PFSK-1 (cell line): ENCODE results near the gene IGFLR1.

Experiments
- POLR2AphosphoS5 ChIP-seq: IDR thresholded peaks from 2 replicates; pipeline ENCODE4 v1.6.1; 2012; ENCODE audit warnings: low read depth, mild to moderate bottlenecking, control low read depth, low read length, moderate library complexity
- TAF1 ChIP-seq: IDR thresholded peaks from 2 replicates; pipeline ENCODE4 v1.6.1; 2012; ENCODE audit warnings: low read length, control low read depth, borderline replicate concordance; ENCODE audit not compliant: insufficient read depth
- TF ChIP-seq, protein P1 (sequence below), 2 experiments: IDR thresholded peaks; 2 replicates each; pipeline versions ENCODE4 v1.6.1 to v1.8.0; 2011 to 2012; ENCODE audit warnings: low read depth in 2 of 2, low read length in 2 of 2, control low read depth in 1 of 2, inconsistent platforms in 1 of 2, mild to moderate bottlenecking in 1 of 2, moderate library complexity in 1 of 2; ENCODE audit not compliant: insufficient read depth in 1 of 2

DNA sequence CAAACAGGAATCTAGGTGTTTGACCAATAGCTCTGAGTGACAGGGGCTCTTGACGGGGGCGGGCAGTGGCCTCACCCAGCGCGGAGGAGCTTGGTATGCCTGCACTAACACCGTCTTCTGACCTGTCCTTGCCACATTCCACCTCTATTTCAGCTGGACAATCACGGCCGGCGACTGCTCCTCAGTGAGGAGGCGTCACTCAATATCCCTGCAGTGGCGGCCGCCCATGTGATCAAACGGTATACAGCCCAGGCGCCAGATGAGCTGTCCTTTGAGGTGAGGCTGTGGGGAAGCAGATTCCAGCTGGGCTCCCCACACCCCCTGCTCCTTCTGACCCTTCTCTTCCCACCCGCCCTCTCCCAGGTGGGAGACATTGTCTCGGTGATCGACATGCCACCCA lies 37.8 kb upstream of the IGFLR1 start:
- TF ChIP-seq POLR2AphosphoS5 (no peak), TAF1 (no peak)
- TF ChIP-seq, protein P1, sequence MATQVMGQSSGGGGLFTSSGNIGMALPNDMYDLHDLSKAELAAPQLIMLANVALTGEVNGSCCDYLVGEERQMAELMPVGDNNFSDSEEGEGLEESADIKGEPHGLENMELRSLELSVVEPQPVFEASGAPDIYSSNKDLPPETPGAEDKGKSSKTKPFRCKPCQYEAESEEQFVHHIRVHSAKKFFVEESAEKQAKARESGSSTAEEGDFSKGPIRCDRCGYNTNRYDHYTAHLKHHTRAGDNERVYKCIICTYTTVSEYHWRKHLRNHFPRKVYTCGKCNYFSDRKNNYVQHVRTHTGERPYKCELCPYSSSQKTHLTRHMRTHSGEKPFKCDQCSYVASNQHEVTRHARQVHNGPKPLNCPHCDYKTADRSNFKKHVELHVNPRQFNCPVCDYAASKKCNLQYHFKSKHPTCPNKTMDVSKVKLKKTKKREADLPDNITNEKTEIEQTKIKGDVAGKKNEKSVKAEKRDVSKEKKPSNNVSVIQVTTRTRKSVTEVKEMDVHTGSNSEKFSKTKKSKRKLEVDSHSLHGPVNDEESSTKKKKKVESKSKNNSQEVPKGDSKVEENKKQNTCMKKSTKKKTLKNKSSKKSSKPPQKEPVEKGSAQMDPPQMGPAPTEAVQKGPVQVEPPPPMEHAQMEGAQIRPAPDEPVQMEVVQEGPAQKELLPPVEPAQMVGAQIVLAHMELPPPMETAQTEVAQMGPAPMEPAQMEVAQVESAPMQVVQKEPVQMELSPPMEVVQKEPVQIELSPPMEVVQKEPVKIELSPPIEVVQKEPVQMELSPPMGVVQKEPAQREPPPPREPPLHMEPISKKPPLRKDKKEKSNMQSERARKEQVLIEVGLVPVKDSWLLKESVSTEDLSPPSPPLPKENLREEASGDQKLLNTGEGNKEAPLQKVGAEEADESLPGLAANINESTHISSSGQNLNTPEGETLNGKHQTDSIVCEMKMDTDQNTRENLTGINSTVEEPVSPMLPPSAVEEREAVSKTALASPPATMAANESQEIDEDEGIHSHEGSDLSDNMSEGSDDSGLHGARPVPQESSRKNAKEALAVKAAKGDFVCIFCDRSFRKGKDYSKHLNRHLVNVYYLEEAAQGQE (IDR thresholded peaks at IDR 0.05; ENCODE audit: insufficient read depth in 1 of 2, low read depth in 2 of 2, low read length in 2 of 2) = no peak
